HepG2 (cell line): Measurements from ENCODE around the gene GHRHR. TPM values are rescaled to one million over a fixed set of nuclear protein-coding genes. Genes with fewer than 3 reads are reported as not detected.

Source experiments
- ATAC-seq: fragments of 200-7000 bp; cut with Tn5 transposase; 3 replicates; pipeline ENCODE4 v1.9.1; 2020; ENCODE audit warnings: mild to moderate bottlenecking, moderate library complexity
- BruUV-seq: library from RNA; stranded (reverse); fragments of 400-500 nt; replicated peaks from 2 replicates; lab custom pipeline; 2021; lab: Mats Ljungman, UMichigan
- CTCF ChIA-PET: fragments of 300-600 bp; formaldehyde crosslinking; extraction: SDS; loops from one replicate; lab custom pipeline; 2021; ENCODE audit warnings: low total read pairs, inconsistent platforms, low intra/inter-chr PET ratio; lab: Yijun Ruan, JAX
- POLR2A ChIA-PET: fragments of 350-600 bp; sonication (Branson Sonifier 250); formaldehyde crosslinking; loops from one replicate; lab custom pipeline; 2020; ENCODE audit warnings: antibody characterized with exemption, inconsistent platforms; lab: Yijun Ruan, JAX
- DNase-seq: peaks from one replicate; pipeline ENCODE4 v3.0.0-alpha.2; 2015; ENCODE audit warnings: low spot score
- FAIRE-seq: peaks from 3 replicates; lab custom pipeline; 2011; peaks lifted over from hg19 to GRCh38; lab: Jason Lieb, UNC
- H2AFZ ChIP-seq: one replicate; pipeline ENCODE4 v1.6.1; 2011; ENCODE audit warnings: low read length, inconsistent platforms
- H3K27ac ChIP-seq: fragments of 300-600 bp; 3 replicates; pipeline ENCODE4 v1.8.0; 2011; ENCODE audit warnings: mixed run types, mild to moderate bottlenecking, mixed read lengths, low read length, inconsistent platforms; ENCODE audit not compliant: insufficient read depth; ENCODE audit errors: extremely low read length
- H3K27me3 ChIP-seq, 2 experiments: fragments of 200-600 bp in 1 of 2; 2 replicates in 1 of 2; 3 replicates in 1 of 2; pipeline versions ENCODE4 v1.6.0 to v1.8.0; 2011; ENCODE audit warnings: low read length in 2 of 2, mild to moderate bottlenecking in 2 of 2, moderate library complexity in 2 of 2, inconsistent platforms in 1 of 2; ENCODE audit not compliant: insufficient read depth in 2 of 2, control insufficient read depth in 1 of 2
- H3K36me3 ChIP-seq, 2 experiments: fragments of 200-600 bp in 1 of 2; replicated peaks in 1 of 2; 2 replicates in 1 of 2; 3 replicates in 1 of 2; pipeline versions ENCODE4 v1.5.1 to v1.8.0; 2011; ENCODE audit warnings: low read length in 2 of 2, inconsistent platforms in 1 of 2; ENCODE audit not compliant: insufficient read depth in 2 of 2, control insufficient read depth in 1 of 2
- H3K4me1 ChIP-seq: 2 replicates; pipeline ENCODE4 v1.5.1; 2012; ENCODE audit warnings: low read length, inconsistent platforms; ENCODE audit not compliant: insufficient read depth
- H3K4me2 ChIP-seq: 2 replicates; pipeline ENCODE4 v1.6.0; 2011; ENCODE audit warnings: low read depth, low read length, inconsistent platforms
- H3K4me3 ChIP-seq, 3 experiments: fragments of 200-600 bp in 1 of 3; sonication (generic), shearing (Covaris generic) in 1 of 3; replicated peaks in 1 of 3; 2 replicates each; pipeline ENCODE4 v1.5.1; 2011 to 2016; ENCODE audit warnings: low read length in 3 of 3, inconsistent platforms in 2 of 3, low read depth in 2 of 3, mild to moderate bottlenecking in 2 of 3, control low read depth in 1 of 3, mixed read lengths in 1 of 3; ENCODE audit not compliant: insufficient read depth in 1 of 3
- H3K79me2 ChIP-seq: one replicate; pipeline ENCODE4 v1.6.1; 2011; ENCODE audit warnings: low read length, inconsistent platforms; ENCODE audit not compliant: insufficient read depth
- H3K9ac ChIP-seq: 2 replicates; pipeline ENCODE4 v1.6.0; 2011; ENCODE audit warnings: mild to moderate bottlenecking, low read depth, low read length, inconsistent platforms; ENCODE audit not compliant: insufficient read depth
- H3K9me3 ChIP-seq: 2 replicates; pipeline ENCODE4 v1.5.1; 2012; ENCODE audit warnings: mild to moderate bottlenecking, low read length
- H4K20me1 ChIP-seq: 2 replicates; pipeline ENCODE4 v1.6.0; 2011; ENCODE audit warnings: inconsistent platforms, mild to moderate bottlenecking, low read length, moderate library complexity; ENCODE audit not compliant: insufficient read depth
- ESRRA ChIP-seq: sonication (generic); formaldehyde crosslinking; IDR thresholded peaks from 2 replicates; pipeline ENCODE4 v1.5.1; 2020; ENCODE audit warnings: mild to moderate bottlenecking, low read depth, missing genetic modification reagents
- HCFC1 ChIP-seq: fragments of 150-350 bp; IDR thresholded peaks from 2 replicates; pipeline ENCODE4 v1.6.1; 2014; ENCODE audit warnings: low read depth, low read length
- HES4 ChIP-seq: sonication (generic); formaldehyde crosslinking; IDR thresholded peaks from 2 replicates; pipeline ENCODE4 v1.9.0; 2021; ENCODE audit warnings: mild to moderate bottlenecking, missing genetic modification reagents, borderline replicate concordance
- JUND ChIP-seq: sonication (generic); formaldehyde crosslinking; IDR thresholded peaks from 2 replicates; pipeline ENCODE4 v1.8.0; 2022; ENCODE audit warnings: mild to moderate bottlenecking, missing genetic modification reagents
- MNT ChIP-seq: fragments of 450-650 bp; IDR thresholded peaks from 2 replicates; pipeline ENCODE4 v1.6.1; 2016
- MXI1 ChIP-seq: IDR thresholded peaks from 3 replicates; pipeline ENCODE4 v1.6.1; 2012; ENCODE audit warnings: low read depth, low read length, inconsistent platforms, borderline replicate concordance
- NR2C2 ChIP-seq: sonication (generic); formaldehyde crosslinking; IDR thresholded peaks from 2 replicates; pipeline ENCODE4 v1.4.0; 2020; ENCODE audit warnings: missing genetic modification reagents, mild to moderate bottlenecking, moderate library complexity, borderline replicate concordance
- RBFOX2 ChIP-seq: fragments of 200-400 bp; formaldehyde crosslinking; IDR thresholded peaks from 2 replicates; pipeline ENCODE4 v1.6.1; 2017; ENCODE audit warnings: low read depth, mild to moderate bottlenecking, low read length
- SKIL ChIP-seq: sonication (generic); formaldehyde crosslinking; IDR thresholded peaks from 2 replicates; pipeline ENCODE4 v1.8.0; 2022; ENCODE audit warnings: missing genetic modification reagents, mild to moderate bottlenecking, moderate library complexity, borderline replicate concordance
- ZSCAN9 ChIP-seq: IDR thresholded peaks from 2 replicates; pipeline ENCODE4 v1.6.1; 2016; ENCODE audit warnings: borderline replicate concordance
- WGBS: methylation state at CpG from one replicate; pipeline ENCODE4 v1.1.6; 2017; ENCODE audit warnings: low lambda C conversion rate; 5-methylcytosine and 5-hydroxymethylcytosine counted together
- in situ Hi-C: cut with HindIII; loops from 2 replicates; pipeline ENCODE4 v1.10.0; 2017; ENCODE audit warnings: low pct_unique_long_range_greater_than_20kb; ENCODE audit not compliant: extremely low pct_ligation_motif_present
- intact Hi-C: fragments of 100-400 bp; cut with micrococcal nuclease; formaldehyde crosslinking; loops from one replicate; pipeline ENCODE4 v1.10.0; 2022; ENCODE audit not compliant: unreplicated experiment
- polyA plus RNA-seq, 8 experiments: library from polyadenylated mRNA; depleted of rRNA in 3 of 8; stranded (reverse) in 7 of 8; unstranded in 1 of 8; fragments of >200 nt; fragmentation: Illumina TruSeq in 4 of 8; extraction: Trizol in 4 of 8; gene quantifications; 2 replicates each; pipeline versions ENCODE4 v1.2.1 to v1.2.3, GENCODE V29; 2011 to 2016; ENCODE audit warnings: low read depth in 4 of 8, missing spikeins in 1 of 8, mixed read lengths in 1 of 8; ENCODE audit not compliant: insufficient read depth in 1 of 8
- total RNA-seq, 5 experiments: library from RNA; depleted of rRNA; stranded (reverse); fragments of >200 nt; fragmentation: Illumina TruSeq; extraction: Trizol; gene quantifications; 2 replicates each; pipeline ENCODE4 v1.2.3, GENCODE V29; 2016; ENCODE audit warnings: low read depth in 1 of 5

The GHRHR gene
- total and polyA plus RNA-seq, 2 of the 13 experiments (the other 11 are each of a cell fraction or from before 2014, with no cell fraction given): not detected

GRCh38 chr7:31027161-31027965, 63.6 kb downstream of the GHRHR start (continued):
- no peak for TF ChIP-seq RBFOX2
- no peak for TF ChIP-seq JUND (CRISPR knock-in tag)
- no peak for TF ChIP-seq ESRRA (CRISPR knock-in tag)
- TF ChIP-seq SKIL (CRISPR knock-in tag): no peak
- TF ChIP-seq HCFC1: no peak
- TF ChIP-seq NR2C2: no peak
- TF ChIP-seq MXI1: no peak
- TF ChIP-seq, all 625 proteins: peak for 0

- ATAC-seq: no peak
- no peak for TF ChIP-seq SKIL (CRISPR knock-in tag)
- TF ChIP-seq MNT: no peak
- TF ChIP-seq ZSCAN9: no peak
- no peak for TF ChIP-seq HES4 (CRISPR knock-in tag)
- TF ChIP-seq, all 625 proteins: peak for 0
- H3K79me2 ChIP-seq: no peaks in the 10 kb centered on the region
- 0% methylated on average over 2 of the region's 5 CpGs for WGBS
- no peaks in the 10 kb centered on the region for H3K4me1 ChIP-seq
- H3K9me3 ChIP-seq: no peaks in the 10 kb centered on the region
- BruUV-seq: no TSS peak
- FAIRE-seq (no peak), DNase-seq (no peak)
- no peak overlapping the region for H3K4me3 ChIP-seq
- in situ Hi-C loops: no loop called here
- H3K27me3 ChIP-seq: peaks cover 2 to 18% of the 10 kb centered on the region in 2 experiments; a peak in 3 of 5 replicates
- no peak overlapping the region for H2AFZ ChIP-seq
- ChIA-PET CTCF (no interaction called here), POLR2A (no interaction called here)
- H3K27ac ChIP-seq: no peak overlapping the region
- no peaks in the 10 kb centered on the region for H3K36me3 ChIP-seq
- H4K20me1 ChIP-seq: no peaks in the 10 kb centered on the region
- no peak overlapping the region for H3K9ac ChIP-seq
- no peak overlapping the region for H3K4me2 ChIP-seq
- intact Hi-C loops: no loop called here
Observed at GRCh38 chr7:31028006-31028405, 64.3 kb downstream of the GHRHR start.
